ENCODE results near the gene SCFD2.

The SCFD2 gene

GRCh38 chr4:53103481-53103880, 262.4 kb downstream of the SCFD2 start:
- DNase-seq (ENCODE audit: extremely low read depth, insufficient read length) = no peak
- no peaks in the 10 kb centered on the region for H3K36me3 ChIP-seq (ENCODE audit: control insufficient read depth, insufficient read depth, low read length)
- TF ChIP-seq, protein P1, sequence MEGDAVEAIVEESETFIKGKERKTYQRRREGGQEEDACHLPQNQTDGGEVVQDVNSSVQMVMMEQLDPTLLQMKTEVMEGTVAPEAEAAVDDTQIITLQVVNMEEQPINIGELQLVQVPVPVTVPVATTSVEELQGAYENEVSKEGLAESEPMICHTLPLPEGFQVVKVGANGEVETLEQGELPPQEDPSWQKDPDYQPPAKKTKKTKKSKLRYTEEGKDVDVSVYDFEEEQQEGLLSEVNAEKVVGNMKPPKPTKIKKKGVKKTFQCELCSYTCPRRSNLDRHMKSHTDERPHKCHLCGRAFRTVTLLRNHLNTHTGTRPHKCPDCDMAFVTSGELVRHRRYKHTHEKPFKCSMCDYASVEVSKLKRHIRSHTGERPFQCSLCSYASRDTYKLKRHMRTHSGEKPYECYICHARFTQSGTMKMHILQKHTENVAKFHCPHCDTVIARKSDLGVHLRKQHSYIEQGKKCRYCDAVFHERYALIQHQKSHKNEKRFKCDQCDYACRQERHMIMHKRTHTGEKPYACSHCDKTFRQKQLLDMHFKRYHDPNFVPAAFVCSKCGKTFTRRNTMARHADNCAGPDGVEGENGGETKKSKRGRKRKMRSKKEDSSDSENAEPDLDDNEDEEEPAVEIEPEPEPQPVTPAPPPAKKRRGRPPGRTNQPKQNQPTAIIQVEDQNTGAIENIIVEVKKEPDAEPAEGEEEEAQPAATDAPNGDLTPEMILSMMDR (IDR thresholded peaks at IDR 0.05; ENCODE audit: insufficient read depth, low read length, poor library complexity, severe bottlenecking) = no peak

GRCh38 chr4:53101191-53101581, 264.7 kb downstream of the SCFD2 start:
- no peaks in the 10 kb centered on the region for H3K36me3 ChIP-seq (ENCODE audit: control insufficient read depth, insufficient read depth, low read length)
- H3K4me3 ChIP-seq (replicated peaks; ENCODE audit: low read depth, low read length) = no peak overlapping the region
- TF ChIP-seq, protein P1 (IDR thresholded peaks at IDR 0.05; ENCODE audit: insufficient read depth, low read length, poor library complexity, severe bottlenecking) = no peak
- DNase-seq (ENCODE audit: extremely low read depth, insufficient read length) = no peak
- H3K27me3 ChIP-seq (replicated peaks; ENCODE audit: control insufficient read depth, insufficient read depth, low read length) = no peaks in the 10 kb centered on the region

More at GRCh38 chr4:53103481-53103880, 262.4 kb downstream of the SCFD2 start:
- Histone ChIP-seq H3K27me3 (replicated peaks; ENCODE audit: control insufficient read depth, insufficient read depth, low read length) (no peaks in the 10 kb centered on the region), H3K4me3 (replicated peaks; ENCODE audit: low read depth, low read length) (no peak overlapping the region)

GRCh38 chr4:53100501-53101190, 265.2 kb downstream of the SCFD2 start:
- Histone ChIP-seq H3K27me3 (replicated peaks; ENCODE audit: control insufficient read depth, insufficient read depth, low read length) (no peaks in the 10 kb centered on the region), H3K4me3 (replicated peaks; ENCODE audit: low read depth, low read length) (no peak overlapping the region), H3K36me3 (ENCODE audit: control insufficient read depth, insufficient read depth, low read length) (no peaks in the 10 kb centered on the region)
- TF ChIP-seq, protein P1 (IDR thresholded peaks at IDR 0.05; ENCODE audit: insufficient read depth, low read length, poor library complexity, severe bottlenecking) = no peak
- no peak for DNase-seq (ENCODE audit: extremely low read depth, insufficient read length)

- DNase-seq (ENCODE audit: extremely low read depth, insufficient read length) = no peak
- H3K4me3 ChIP-seq (replicated peaks; ENCODE audit: low read depth, low read length) = no peak overlapping the region
Measured at GRCh38 chr4:53098681-53099121, 267.2 kb downstream of the SCFD2 start.

GRCh38 chr4:53094040-53094439, 271.8 kb downstream of the SCFD2 start:
- Histone ChIP-seq H3K4me3 (replicated peaks; ENCODE audit: low read depth, low read length) (no peak overlapping the region), H3K36me3 (ENCODE audit: control insufficient read depth, insufficient read depth, low read length) (no peaks in the 10 kb centered on the region), H3K27me3 (replicated peaks; ENCODE audit: control insufficient read depth, insufficient read depth, low read length) (no peaks in the 10 kb centered on the region)
- TF ChIP-seq, protein P1 (IDR thresholded peaks at IDR 0.05; ENCODE audit: insufficient read depth, low read length, poor library complexity, severe bottlenecking) = no peak
- DNase-seq (ENCODE audit: extremely low read depth, insufficient read length) = no peak

More at GRCh38 chr4:53098681-53099121, 267.2 kb downstream of the SCFD2 start:
- no peaks in the 10 kb centered on the region for H3K36me3 ChIP-seq (ENCODE audit: control insufficient read depth, insufficient read depth, low read length)
- no peaks in the 10 kb centered on the region for H3K27me3 ChIP-seq (replicated peaks; ENCODE audit: control insufficient read depth, insufficient read depth, low read length)
- TF ChIP-seq, protein P1 (IDR thresholded peaks at IDR 0.05; ENCODE audit: insufficient read depth, low read length, poor library complexity, severe bottlenecking) = no peak
